Neural cell (in vitro differentiated cells): Measurements from ENCODE around the gene RNF138. TPM values are rescaled to one million over a fixed set of nuclear protein-coding genes. Genes with fewer than 3 reads are reported as not detected.

ENCODE experiments used
- H2AFZ ChIP-seq: fragments of 200-600, 300-800 bp; sonication (generic), shearing (Covaris generic); 2 replicates; pipeline ENCODE4 v1.6.0; 2014; ENCODE audit warnings: low read depth, mild to moderate bottlenecking, antibody characterized with exemption, low read length, moderate library complexity
- H3F3A ChIP-seq: fragments of 200-600 bp; shearing (Covaris generic); 2 replicates; pipeline ENCODE4 v1.6.1; 2016; ENCODE audit warnings: mild to moderate bottlenecking, moderate library complexity, mixed read lengths, antibody characterized with exemption, low read length; ENCODE audit not compliant: insufficient read depth, poor library complexity, severe bottlenecking
- H3K27ac ChIP-seq: fragments of 200-600, 300-800 bp; sonication (generic), shearing (Covaris generic); 2 replicates; pipeline ENCODE4 v1.5.1; 2014; ENCODE audit warnings: mild to moderate bottlenecking, low read length, moderate library complexity
- H3K27me3 ChIP-seq: fragments of 300-800, 200-600 bp; sonication (generic), shearing (Covaris generic); 2 replicates; pipeline ENCODE4 v1.6.0; 2014; ENCODE audit warnings: mild to moderate bottlenecking, low read depth, low read length, moderate library complexity; ENCODE audit not compliant: insufficient read depth
- H3K36me3 ChIP-seq: fragments of 300-800, 200-600 bp; sonication (generic), shearing (Covaris generic); 2 replicates; pipeline ENCODE4 v1.5.1; 2014; ENCODE audit warnings: mild to moderate bottlenecking, antibody characterized with exemption, low read length, moderate library complexity; ENCODE audit not compliant: insufficient read depth
- H3K4me2 ChIP-seq: fragments of 300-800, 200-600 bp; sonication (generic), shearing (Covaris generic); 2 replicates; pipeline ENCODE4 v1.6.0; 2014; ENCODE audit warnings: mild to moderate bottlenecking, low read length
- H3K4me3 ChIP-seq: fragments of 300-800, 200-600 bp; sonication (generic), shearing (Covaris generic); 2 replicates; pipeline ENCODE4 v1.5.1; 2014; ENCODE audit warnings: mild to moderate bottlenecking, low read length, moderate library complexity
- H3K79me2 ChIP-seq: fragments of 200-600 bp; shearing (Covaris generic); replicated peaks from 2 replicates; pipeline ENCODE4 v1.6.0; 2014; ENCODE audit warnings: mild to moderate bottlenecking, low read length, moderate library complexity; ENCODE audit not compliant: insufficient read depth
- H3K9ac ChIP-seq: fragments of 300-800, 200-600 bp; sonication (generic), shearing (Covaris generic); 2 replicates; pipeline ENCODE4 v1.6.1; 2016; ENCODE audit warnings: mild to moderate bottlenecking, low read length, mixed read lengths
- H3K9me2 ChIP-seq: fragments of 200-600 bp; shearing (Covaris generic); 2 replicates; pipeline ENCODE4 v1.6.1; 2016; ENCODE audit warnings: mild to moderate bottlenecking, low read length, mixed read lengths; ENCODE audit not compliant: insufficient read depth
- H3K9me3 ChIP-seq: fragments of 200-600, 300-800 bp; sonication (generic), shearing (Covaris generic); 2 replicates; pipeline ENCODE4 v1.6.1; 2016; ENCODE audit warnings: mild to moderate bottlenecking, mixed run types, low read length, moderate library complexity, mixed read lengths
- H4K20me1 ChIP-seq: fragments of 200-600 bp; shearing (Covaris generic); 2 replicates; pipeline ENCODE4 v1.6.1; 2016; ENCODE audit warnings: mild to moderate bottlenecking, mixed run types; ENCODE audit not compliant: insufficient read depth
- CTCF ChIP-seq: fragments of 450-650 bp; IDR thresholded peaks from 2 replicates; pipeline ENCODE4 v1.5.1; 2014; ENCODE audit warnings: antibody characterized with exemption, mild to moderate bottlenecking, moderate library complexity; ENCODE audit not compliant: poor library complexity, severe bottlenecking
- EP300 ChIP-seq: fragments of 450-650 bp; conservative IDR thresholded peaks from 2 replicates; pipeline ENCODE4 v1.6.1; 2014; ENCODE audit warnings: antibody characterized with exemption, mild to moderate bottlenecking, moderate library complexity; ENCODE audit not compliant: poor library complexity, severe bottlenecking
- EZH2 ChIP-seq: fragments of 200-600, 300-800 bp; shearing (Covaris generic), sonication (generic); IDR thresholded peaks from 2 replicates; pipeline ENCODE4 v1.6.1; 2014; ENCODE audit warnings: antibody characterized with exemption, low read length, borderline replicate concordance, mild to moderate bottlenecking; ENCODE audit not compliant: insufficient read depth, poor library complexity, severe bottlenecking
- MXI1 ChIP-seq: fragments of 450-650 bp; conservative IDR thresholded peaks from 2 replicates; pipeline ENCODE4 v1.6.1; 2014; ENCODE audit warnings: antibody characterized with exemption, mild to moderate bottlenecking; ENCODE audit not compliant: poor library complexity, severe bottlenecking
- RAD21 ChIP-seq: fragments of 450-650 bp; conservative IDR thresholded peaks from 2 replicates; pipeline ENCODE4 v1.6.1; 2014; ENCODE audit warnings: antibody characterized with exemption, mild to moderate bottlenecking, moderate library complexity
- TAF1 ChIP-seq: IDR thresholded peaks from 2 replicates; pipeline ENCODE4 v1.6.1; 2012; ENCODE audit warnings: low read depth
- polyA plus RNA-seq: library from polyadenylated mRNA; depleted of rRNA; stranded (reverse); fragments of >200 nt; gene quantifications from 2 replicates; pipeline ENCODE4 v1.2.3, GENCODE V29; 2014

RNF138 gene
- polyA plus RNA-seq, 1 donor from 2014 or later = 40.3 TPM

- H3K79me2 ChIP-seq = no peaks in the 10 kb centered on the region
- H2AFZ ChIP-seq = no peak overlapping the region
- no peaks in the 10 kb centered on the region for H3F3A ChIP-seq
- H4K20me1 ChIP-seq = no peaks in the 10 kb centered on the region
- no peaks in the 10 kb centered on the region for H3K27me3 ChIP-seq
- no peak overlapping the region for H3K9ac ChIP-seq
- no peak overlapping the region for H3K4me2 ChIP-seq
- H3K4me3 ChIP-seq = no peak overlapping the region
- TF ChIP-seq EP300 (no peak), EZH2 (no peak)
- no peaks in the 10 kb centered on the region for H3K9me3 ChIP-seq
- no peak overlapping the region for H3K27ac ChIP-seq
- no peaks in the 10 kb centered on the region for H3K9me2 ChIP-seq
- no peaks in the 10 kb centered on the region for H3K36me3 ChIP-seq
Observed at GRCh38 chr18:32135625-32136024, 44.0 kb downstream of the RNF138 start.

- H3K9ac ChIP-seq = no peak overlapping the region
- TF ChIP-seq RAD21 = no peak
- no peak for TF ChIP-seq MXI1
- no peak for TF ChIP-seq CTCF
- H3K36me3 ChIP-seq = no peaks in the 10 kb centered on the region
- H3K9me2 ChIP-seq = no peaks in the 10 kb centered on the region
- H3K79me2 ChIP-seq = no peaks in the 10 kb centered on the region
- H3K4me3 ChIP-seq = no peak overlapping the region
- H3K27me3 ChIP-seq = no peaks in the 10 kb centered on the region
- no peak overlapping the region for H3K4me2 ChIP-seq
- H2AFZ ChIP-seq = no peak overlapping the region
- no peaks in the 10 kb centered on the region for H4K20me1 ChIP-seq
- H3K9me3 ChIP-seq = no peaks in the 10 kb centered on the region
- no peaks in the 10 kb centered on the region for H3F3A ChIP-seq
- H3K27ac ChIP-seq = no peak overlapping the region
Observed at GRCh38 chr18:32138332-32138982, 46.8 kb downstream of the RNF138 start.

GRCh38 chr18:32139835-32140283 is 48.2 kb downstream of the RNF138 start:
- H3K9ac ChIP-seq = no peak overlapping the region
- H3K9me2 ChIP-seq = no peaks in the 10 kb centered on the region
- H3K27ac ChIP-seq = no peak overlapping the region
- H3K79me2 ChIP-seq = no peaks in the 10 kb centered on the region
- H3F3A ChIP-seq = no peaks in the 10 kb centered on the region
- no peaks in the 10 kb centered on the region for H4K20me1 ChIP-seq
- TF ChIP-seq TAF1 = no peak
- no peak for TF ChIP-seq EZH2
- TF ChIP-seq RAD21 = no peak
- TF ChIP-seq EP300 = no peak
- no peak overlapping the region for H2AFZ ChIP-seq
- H3K27me3 ChIP-seq = no peaks in the 10 kb centered on the region
- H3K36me3 ChIP-seq = no peaks in the 10 kb centered on the region
- no peak overlapping the region for H3K4me3 ChIP-seq
- H3K9me3 ChIP-seq = no peaks in the 10 kb centered on the region
- H3K4me2 ChIP-seq = no peak overlapping the region
